ENCODE measurements around the gene GGT6.

DNA sequence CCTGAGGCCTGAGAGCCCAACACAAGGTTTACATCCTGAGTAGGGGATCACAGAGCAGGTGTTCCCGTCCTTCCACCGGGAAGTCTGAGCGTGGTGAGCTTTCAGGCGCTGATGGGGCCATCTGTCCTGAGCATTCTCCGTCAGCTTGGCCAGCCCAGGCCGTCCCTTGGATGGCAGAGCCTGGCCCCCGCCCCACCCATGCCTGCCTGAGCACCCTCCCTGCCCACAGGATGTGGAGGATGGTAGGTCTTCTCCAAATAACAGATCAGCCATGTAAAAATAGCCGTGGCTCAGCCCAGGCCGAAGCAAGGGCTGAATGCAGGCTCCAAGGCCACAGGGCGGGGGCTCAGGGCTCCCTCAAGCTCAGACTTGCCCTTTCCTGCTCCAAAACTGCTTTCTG is 41.5 kb downstream of the GGT6 start:
- TF ChIP-seq, protein P1, sequence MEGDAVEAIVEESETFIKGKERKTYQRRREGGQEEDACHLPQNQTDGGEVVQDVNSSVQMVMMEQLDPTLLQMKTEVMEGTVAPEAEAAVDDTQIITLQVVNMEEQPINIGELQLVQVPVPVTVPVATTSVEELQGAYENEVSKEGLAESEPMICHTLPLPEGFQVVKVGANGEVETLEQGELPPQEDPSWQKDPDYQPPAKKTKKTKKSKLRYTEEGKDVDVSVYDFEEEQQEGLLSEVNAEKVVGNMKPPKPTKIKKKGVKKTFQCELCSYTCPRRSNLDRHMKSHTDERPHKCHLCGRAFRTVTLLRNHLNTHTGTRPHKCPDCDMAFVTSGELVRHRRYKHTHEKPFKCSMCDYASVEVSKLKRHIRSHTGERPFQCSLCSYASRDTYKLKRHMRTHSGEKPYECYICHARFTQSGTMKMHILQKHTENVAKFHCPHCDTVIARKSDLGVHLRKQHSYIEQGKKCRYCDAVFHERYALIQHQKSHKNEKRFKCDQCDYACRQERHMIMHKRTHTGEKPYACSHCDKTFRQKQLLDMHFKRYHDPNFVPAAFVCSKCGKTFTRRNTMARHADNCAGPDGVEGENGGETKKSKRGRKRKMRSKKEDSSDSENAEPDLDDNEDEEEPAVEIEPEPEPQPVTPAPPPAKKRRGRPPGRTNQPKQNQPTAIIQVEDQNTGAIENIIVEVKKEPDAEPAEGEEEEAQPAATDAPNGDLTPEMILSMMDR (IDR thresholded peaks at IDR 0.05; ENCODE audit: insufficient read depth, low read depth, low read length) = no peak
- no peak for TF ChIP-seq EZH2 (IDR thresholded peaks at IDR 0.05; ENCODE audit: insufficient read depth, low read length)

Measured in astrocyte (in vitro differentiated cells and primary cell).